GM21576 (cell line): ENCODE data around the gene AHCY.
"Not testable (repeated sequence)": the region's sequence is repeated elsewhere in the genome, so short reads cannot be mapped to it uniquely, and the experiment has no call there.

Experiments
- ATAC-seq: cut with Tn5 transposase; IDR thresholded peaks from one replicate; pipeline ENCODE4 v1.9.1; 2021; ENCODE audit warnings: mild to moderate bottlenecking, moderate library complexity; ENCODE audit not compliant: unreplicated experiment

AHCY gene

DNA sequence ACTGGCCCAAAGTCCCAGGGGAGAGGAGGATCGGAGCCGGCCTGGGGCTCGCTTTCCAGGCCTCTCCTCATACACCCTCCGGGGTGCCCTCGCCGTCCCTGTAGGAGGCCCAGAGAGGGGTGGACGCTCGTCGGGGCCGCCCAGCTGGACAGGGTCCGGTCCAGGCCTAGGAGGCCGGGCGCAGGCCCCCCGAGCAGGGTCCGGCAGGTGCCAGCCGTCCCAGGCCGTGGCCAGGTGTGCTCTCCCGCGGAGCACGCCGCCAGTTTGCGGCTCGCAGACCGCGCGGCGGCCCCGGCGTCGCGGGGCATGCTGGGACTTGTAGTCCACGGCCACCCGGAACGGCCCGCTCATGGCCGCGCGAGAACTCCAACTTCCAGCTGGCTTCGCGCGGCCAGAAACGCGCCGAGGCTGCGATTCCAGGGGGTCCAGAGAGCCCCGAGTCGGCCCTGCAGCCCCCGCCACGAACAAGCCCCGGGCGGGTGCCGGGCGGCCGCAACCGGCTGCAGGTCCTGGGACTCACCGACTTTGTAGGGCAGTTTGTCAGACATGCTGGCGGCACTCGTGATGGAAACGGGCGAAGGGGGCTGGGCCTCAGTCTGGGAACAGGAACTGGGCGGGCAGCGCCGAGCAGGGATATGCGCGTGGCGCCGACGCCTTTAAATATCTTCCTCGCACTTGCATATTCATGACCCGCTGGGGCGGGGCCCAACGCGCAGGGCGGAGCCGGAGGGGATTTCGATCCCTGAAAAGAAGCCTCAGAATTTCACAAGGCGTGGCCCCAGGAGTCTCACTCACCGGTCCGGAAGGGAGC is at the start of gene AHCY:
TSS of gene AHCY (minus strand) at position 633 of the 811 bp plus-strand sequence. CDS start at position 548, 85 bp downstream.
- ATAC-seq = peak; percentile 80

DNA sequence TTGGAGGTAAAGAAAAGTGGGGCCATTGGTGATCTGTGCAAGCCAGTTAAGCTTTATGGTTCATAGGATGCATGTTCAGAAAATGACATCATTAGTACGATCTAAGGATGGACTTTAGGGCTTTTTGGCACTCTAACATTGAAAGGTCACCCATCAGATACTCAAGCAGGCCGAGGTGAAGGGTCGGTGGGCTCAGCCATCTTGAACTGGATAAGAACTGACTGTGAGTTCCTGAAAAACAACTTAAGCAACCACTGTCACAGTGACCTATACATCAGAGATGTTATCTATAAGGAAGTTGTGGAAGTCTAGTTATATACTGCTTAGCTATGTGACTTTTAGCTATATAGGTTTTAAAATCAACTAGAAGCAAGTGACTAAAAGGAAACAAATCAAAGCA is 46.9 kb upstream of the AHCY start:
- ATAC-seq = no peak

DNA sequence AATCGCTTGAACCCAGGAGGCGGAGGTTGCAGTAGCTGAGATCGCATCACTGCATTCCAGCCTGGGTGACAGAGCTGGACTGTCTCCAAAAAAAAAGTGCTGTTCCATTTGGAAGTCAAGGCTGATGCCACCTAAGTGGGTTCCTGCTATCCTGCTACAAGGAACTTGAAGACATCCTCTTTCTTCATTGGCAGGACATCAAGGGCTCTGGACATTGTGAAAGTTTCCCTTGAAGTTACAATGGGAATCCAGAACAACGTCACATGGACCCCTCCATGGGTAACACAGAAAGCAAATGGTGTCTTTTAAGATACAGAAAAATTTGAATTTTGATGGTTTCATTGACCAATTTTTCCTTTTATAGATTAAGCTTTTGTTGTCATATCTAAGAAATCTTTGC is 44.4 kb upstream of the AHCY start:
- no peak for ATAC-seq

DNA sequence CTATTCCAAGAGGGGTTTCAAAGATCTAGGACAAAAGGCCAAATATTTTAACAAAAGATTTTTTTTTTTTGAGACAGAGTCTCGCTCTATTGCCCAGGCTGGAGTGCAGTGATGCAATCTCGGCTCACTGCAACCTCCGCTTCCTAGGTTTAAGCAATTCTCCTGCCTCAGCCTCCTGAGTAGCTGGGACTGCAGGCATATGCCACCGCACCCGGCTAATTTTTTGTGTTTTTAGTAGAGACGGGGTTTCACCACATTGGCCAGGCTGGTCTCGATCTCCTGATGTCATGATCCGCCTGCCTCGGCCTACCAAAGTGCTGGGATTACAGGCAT is 43.3 kb upstream of the AHCY start:
- not testable (repeated sequence) for ATAC-seq

DNA sequence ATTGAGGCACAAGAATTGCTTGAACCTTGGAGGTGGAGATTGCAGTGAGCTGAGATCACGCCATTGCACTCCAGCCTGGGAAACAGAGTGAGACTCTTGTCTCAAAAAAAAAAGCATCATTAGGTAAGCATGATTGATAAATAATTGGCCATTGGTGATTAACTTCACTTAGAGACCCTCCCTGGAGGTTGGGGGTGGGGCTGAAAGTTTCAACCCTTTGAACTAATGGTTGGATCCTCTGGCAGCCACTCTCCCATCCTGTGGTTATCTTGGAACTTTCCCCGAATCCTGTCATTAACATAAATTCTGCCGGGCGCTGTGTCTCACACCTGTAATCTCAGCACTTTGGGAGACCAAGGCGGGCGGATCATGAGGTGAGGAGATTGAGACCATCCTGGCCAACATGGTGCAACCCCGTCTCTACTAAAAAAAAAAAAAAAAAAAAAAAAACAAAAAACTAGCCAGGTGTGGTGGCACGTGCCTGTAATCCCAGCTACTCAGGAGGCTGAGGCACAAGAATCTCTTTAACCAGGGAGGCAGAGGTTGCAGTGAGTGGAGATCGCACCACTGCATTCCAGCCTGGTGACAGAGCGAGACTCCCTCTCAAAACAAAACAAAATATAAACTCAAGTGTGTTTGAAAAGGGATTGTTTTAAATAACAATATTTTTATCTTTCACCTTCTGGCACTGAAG is 42.8 kb upstream of the AHCY start:
- not testable (repeated sequence) for ATAC-seq

DNA sequence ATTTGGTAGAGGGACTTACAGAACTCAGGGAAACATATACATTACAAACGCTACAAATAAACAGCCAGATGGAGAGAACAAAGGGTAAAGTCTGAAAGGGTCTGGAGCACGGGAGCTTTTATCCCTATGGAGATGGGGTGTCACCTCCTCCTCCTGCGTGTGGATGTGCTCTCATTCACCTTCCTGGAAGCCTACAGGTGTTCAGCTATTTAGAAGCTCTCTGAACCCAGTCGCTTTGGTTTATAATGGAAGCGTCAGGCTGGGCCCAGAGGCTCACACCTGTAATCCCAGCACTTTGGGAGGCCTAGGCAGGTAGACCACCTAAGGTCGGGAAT is 42.2 kb upstream of the AHCY start:
- ATAC-seq = no peak

DNA sequence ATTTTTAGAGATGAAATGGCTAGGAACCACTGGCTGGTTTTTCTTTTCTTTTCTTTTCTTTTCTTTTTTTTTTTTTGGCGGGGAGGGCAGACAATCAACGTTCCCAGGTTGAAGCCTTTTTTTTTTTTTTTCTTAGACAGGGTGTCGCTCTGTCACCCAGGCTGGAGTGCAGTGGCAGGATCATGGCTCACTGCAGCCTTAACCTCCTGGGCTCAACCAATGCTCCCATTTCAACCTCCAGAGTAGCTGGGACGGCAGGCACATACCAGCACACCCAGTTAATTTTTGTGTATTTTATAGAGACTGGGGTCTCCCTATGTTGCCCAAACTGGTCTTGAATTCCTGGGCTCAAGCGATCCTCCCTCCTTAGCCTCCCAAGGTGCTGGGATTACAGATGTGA is 41.1 kb upstream of the AHCY start:
- no peak for ATAC-seq

DNA sequence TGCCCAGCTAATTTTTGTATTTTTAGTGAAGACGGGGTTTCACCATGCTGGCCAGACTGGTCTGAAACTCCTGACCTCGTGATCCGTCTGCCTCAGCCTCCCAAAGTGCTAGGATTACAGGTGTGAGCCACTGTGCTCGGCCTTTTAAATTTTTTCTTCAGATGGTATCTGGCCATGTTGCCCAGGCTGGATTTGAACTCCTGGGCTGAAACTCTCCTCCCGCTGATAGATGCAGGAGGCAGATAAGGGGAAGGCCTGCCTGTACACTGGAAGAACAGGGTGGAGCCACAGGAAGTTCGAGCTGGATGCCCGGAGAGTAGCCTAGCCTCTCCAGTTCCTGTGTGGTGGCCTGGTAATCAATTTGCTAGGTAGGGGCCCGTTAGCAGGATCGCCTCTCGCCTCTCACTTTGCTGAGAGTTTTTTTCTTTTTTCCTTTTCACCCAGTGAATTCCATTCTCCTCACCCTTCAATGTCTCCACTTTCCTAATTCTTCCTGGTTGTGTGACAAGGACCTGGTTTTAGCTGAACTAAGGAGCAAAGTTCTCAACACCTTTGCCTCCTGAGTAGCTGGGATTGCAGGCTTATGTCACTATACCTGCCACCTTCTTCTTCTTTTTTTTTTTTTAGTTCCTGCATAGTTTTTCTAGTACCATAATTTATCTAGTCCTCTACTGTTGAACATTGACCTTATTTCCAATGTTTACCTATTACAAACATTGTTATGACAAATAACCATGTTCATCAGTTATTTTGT is 40.5 kb upstream of the AHCY start:
- ATAC-seq = no peak

DNA sequence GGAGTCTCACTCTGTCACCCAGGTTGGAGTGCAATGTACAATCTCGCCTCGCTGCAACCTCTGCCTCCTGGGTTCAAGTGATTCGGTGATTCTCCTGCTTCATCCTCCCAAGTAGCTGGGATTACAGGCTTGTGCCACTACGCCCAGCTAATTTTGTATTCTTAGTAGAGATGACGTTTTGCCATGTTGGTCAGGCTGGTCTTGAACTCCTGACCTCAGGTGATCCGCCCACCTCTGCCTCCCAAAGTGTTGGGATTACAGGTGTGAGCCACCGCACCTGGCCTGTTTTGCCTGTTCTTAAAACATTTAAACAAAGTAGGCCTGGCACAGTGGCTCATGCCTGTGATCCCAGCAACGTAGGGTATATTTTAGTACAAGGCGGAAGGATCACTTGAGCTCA is 38.0 kb upstream of the AHCY start:
- not testable (repeated sequence) for ATAC-seq

DNA sequence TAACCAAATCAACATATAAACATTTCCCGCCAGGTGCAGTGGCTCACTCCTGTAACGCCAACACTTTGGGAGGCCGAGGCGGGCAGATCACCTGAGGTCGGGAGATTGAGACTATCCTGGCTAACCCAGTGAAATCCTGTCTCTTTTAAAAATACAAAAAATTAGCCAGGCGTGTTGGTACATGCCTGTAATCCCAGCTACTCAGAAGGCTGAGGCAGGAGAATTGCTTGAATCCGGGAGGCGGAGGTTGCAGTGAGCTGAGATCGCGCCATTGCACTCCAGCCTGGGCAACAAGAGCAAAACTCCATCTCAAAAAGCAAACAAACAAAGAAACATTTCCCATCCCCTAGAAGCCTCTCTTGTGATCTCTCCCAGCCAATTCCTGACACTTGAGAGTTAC is 37.6 kb upstream of the AHCY start:
- not testable (repeated sequence) for ATAC-seq

DNA sequence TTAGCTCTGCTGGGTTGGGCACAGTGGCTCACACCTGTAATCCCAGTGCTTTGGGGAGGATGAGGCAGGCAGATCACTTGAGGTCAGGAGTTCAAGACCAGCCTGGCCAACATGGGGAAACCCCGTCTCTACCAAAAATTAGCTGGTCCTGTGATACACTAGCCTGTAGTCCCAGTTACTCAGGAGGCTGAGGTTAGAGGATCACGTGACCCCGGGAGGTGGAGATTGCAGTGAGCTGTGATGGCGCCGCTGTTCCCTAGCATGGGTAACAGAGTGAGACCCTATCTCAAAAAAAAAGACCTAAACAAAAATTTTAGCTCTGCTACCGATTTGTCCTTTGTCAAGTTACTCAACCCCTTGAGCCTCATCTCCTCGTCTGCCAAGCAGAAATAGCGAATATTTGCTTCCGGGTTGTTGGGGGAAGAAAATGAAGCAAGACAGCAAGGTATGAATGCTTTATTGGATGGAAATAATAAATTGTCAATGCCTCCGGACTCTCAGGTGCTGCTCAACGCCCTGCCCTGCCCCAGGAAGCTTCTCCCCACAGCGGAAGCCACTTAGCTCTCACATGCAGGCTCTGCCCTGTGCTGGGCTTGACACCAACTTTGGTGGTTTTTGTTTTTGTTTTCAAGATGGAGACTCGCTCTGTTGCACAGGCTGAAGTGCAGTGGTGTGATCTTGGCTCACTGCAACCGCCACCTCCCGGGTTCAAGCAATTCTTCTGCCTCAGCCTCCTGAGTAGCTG is 35.0 kb upstream of the AHCY start:
- ATAC-seq = peak; percentile 61

DNA sequence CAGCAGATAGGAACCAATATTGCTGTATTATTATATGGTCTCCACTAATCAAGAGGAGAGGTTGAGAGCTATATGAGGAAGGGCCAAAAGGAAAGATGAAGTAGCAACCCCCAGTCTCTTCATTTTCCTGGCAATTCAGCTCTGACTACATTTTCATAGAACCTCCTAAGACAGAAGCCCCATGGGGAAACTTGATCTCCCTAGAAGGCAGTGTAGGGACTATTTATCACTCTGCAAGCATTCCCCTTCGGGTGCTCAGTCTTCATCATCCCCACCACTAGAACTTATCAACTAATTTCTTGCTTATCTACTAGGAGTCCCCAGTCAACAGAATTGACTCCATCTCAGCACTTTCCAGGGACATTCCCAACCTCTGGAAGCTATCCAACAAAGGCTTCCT is 34.4 kb upstream of the AHCY start:
- no peak for ATAC-seq

DNA sequence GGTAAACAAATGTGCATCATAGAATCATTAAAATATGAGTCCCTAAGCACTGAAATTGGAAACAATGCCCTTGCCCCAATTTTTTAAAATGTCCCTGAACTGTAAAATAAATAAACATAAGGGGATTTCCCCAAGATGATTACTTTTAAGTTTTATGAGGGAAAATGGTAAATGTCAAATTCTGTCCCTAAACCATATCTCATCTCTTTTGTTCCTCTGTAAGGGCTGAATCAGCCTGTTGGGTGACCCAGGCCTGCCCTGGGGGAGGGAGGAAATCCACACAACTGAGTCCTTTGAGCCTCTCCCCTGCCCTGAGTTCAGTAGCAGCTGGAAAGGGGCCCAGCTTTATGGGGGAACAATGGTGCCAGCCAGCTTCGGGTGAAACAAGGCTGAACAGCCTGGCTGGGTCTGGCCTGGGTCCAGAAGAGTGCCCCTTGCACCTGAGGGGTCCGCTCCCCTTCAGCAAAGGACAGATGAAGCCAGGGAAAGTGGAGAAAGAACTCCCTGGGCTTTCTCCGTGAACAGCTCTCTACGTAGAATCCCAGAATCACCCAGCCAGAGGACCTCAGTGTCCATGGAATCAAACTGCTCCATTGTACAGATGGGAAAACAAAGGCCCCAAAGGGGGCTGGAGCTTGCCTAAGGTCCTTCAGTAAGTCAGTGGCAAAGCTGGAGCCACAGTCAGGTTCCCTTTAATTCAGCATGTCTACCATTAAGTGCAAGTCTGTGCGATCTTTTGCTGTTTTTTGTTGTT is 31.7 kb upstream of the AHCY start:
- no peak for ATAC-seq

DNA sequence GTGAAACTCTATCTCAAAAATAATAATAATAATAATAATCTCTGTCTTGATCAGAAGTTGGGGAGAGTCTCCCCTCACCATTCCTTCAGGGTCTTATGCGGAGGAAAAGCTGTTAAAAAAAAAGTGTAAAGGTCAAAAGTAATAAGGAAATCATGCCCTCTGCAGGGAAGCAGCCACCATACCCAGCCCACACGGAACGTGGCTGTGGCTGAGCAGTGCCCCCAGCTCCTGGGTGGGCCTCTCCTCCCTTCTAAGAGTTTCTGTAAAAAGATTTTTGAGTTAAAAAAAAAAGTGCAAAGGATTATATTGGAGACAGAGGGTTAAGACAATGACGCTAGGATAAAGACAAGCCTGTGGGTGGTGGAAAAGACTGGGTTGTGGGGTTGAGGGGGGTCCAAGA is 30.6 kb upstream of the AHCY start:
- no peak for ATAC-seq

DNA sequence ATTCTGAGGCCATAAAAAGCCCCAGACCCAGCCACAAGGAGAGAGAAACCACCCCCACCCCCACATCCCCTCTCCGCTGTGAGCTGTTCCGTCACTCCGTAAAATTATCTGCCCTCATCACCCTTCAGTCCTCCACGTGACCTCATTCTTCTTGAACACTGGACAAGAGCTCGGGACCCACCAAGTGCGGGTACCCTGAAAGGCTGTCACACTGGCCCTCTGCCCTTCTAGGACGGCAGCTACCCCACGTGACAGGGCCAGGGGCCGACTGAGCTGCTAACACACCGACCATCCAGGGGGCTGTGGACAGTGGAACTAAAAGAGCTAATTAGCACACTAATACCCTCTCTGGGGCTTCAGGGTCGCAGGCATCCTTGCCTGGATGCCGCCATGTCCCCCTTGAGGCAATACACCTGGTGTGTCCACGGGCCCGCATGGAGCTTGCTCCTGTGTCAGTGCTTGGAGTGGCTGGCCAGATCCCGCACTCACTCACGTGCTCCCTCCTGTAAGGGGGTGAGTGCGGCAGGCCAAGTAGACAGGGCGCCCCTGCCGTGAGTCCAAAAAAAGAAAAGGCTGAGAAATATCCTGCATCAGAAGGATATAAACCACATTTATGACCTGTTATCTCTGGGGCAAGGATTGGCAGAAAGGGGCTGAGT is 29.2 kb upstream of the AHCY start:
- ATAC-seq = no peak

DNA sequence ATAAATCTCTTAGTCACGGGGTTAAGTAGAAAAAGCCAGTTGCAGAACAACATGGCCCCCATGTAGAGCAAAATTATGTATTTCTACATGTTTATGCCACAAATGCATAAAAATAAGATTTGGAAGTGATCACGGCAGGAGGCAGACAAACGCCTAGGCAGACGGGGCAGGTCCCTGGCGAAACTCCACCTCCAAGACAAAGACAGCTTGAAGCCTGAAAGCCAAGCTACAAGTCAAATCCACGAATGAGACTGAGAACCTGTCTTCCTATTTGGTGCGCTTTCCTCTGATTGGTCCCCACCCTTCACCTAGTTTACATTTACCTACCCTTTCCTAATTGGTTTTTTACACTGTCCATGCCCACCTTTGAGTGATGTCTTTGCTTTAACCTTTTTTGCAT is 28.7 kb upstream of the AHCY start:
- no peak for ATAC-seq

DNA sequence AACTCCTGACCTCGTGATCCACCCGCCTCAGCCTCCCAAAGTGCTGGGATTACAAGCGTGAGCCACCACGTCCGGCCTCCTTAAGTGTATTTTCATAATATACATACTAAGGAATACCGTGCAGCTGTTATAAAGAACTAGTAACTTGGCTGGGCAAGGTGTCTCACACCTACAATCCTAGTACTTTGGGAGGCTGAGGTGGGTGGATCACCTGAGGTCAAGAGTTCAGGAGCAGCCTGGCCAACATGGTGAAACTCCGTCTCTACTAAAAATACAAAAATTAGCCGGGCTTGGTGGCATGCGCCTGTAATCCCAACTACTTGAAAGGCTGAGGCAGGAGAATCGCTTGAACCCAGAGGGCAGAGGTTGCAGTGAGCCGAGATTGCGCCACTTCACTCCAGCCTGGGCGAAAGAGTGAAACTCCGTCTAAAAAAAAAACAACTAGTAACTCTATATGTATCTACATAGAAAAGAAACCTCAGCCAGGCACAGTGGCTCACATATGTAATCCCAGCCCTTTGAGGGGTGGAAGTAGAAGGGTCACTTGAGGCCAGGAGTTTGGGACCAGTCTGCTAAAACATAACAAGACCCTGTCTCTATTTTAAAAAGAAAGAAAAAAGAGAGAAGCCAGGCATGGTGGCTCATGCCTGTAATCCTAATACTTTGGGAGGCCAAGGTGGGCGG is 27.8 kb upstream of the AHCY start:
- not testable (repeated sequence) for ATAC-seq

DNA sequence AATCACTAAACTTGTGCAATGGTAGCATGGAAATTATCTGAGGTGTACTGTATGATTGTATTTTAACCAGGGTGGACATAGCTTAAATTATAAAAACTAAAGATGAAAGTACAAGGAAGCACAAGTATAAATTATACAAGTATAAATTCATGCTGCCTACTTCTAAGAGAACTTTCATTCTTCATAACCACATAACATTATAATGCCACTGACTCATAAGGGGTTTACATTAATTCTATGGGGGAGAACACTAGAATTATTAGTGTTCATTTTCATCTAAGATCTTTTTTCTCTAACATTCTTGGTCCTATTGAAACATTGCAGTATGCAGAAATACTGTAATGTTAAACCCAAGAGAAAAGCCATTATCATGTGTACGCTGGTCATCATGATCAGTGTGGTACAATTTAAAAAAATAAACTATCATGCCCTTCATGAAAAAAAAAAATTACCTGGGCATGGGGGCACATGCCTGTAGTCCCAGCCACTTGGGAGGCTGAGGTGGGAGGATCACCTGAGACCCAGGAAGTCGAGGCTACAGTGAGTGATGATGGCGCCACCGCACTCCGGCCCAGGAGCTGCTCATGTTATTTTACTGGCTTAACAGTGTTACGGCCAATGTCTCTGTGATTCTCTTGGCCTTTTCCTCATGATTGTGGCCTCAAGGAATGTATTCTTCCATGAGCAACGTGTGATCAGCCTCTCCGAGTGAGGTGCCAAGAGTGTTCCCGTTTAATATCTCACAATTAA is 25.9 kb upstream of the AHCY start:
- ATAC-seq = no peak

DNA sequence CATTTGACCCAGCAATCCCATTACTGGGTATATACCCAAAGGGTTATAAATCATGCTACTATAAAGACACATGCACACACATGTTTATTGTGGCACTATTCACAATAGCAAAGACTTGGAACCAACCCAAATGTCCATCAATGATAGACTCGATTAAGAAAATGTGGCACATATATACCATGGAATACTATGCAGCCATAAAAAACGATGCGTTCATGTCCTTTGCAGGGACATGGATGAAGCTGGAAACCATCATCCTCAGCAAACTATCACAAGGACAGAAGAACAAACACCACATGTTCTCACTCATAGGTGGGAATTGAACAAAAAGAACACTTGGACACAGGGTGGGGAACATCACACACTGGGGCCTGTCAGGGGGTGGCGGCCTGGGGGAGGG is 25.1 kb upstream of the AHCY start:
- not testable (repeated sequence) for ATAC-seq
